CD4-positive, alpha-beta memory T cell (primary cell): ENCODE data around the gene BCR. TPM values are rescaled to one million over a fixed set of nuclear protein-coding genes. Genes with fewer than 3 reads are reported as not detected.

Experiments used
- CTCF ChIA-PET: fragments of 350-600 bp; sonication (Branson Sonifier 250); formaldehyde crosslinking; loops from one replicate; lab custom pipeline; 2021; ENCODE audit warnings: inconsistent platforms; ENCODE audit not compliant: partially characterized antibody; lab: Charles Lee
- POLR2A ChIA-PET: fragments of 350-600 bp; sonication (Branson Sonifier 250); formaldehyde crosslinking; loops from one replicate; lab custom pipeline; 2021; ENCODE audit not compliant: partially characterized antibody; lab: Charles Lee
- DNase-seq, 5 donors: peaks; one replicate each; pipeline versions ENCODE4 v3.0.0 to v3.0.0-alpha.2; 2020 to 2022; ENCODE audit warnings: mixed read lengths in 1 of 5
- H3K27ac ChIP-seq: one replicate; pipeline ENCODE4 v1.7.0; 2013; ENCODE audit warnings: low read depth, low read length
- H3K27me3 ChIP-seq: 2 replicates; pipeline ENCODE4 v1.7.0; 2013; ENCODE audit warnings: mild to moderate bottlenecking, low read length, moderate library complexity; ENCODE audit not compliant: insufficient read depth
- H3K36me3 ChIP-seq: 2 replicates; pipeline ENCODE4 v1.7.0; 2013; ENCODE audit warnings: mild to moderate bottlenecking, low read length, moderate library complexity; ENCODE audit not compliant: insufficient read depth
- H3K4me1 ChIP-seq: 2 replicates; pipeline ENCODE4 v1.7.0; 2013; ENCODE audit warnings: mild to moderate bottlenecking, low read length, moderate library complexity; ENCODE audit not compliant: insufficient read depth
- H3K4me3 ChIP-seq, 2 donors: one replicate each; pipeline ENCODE4 v1.7.0; 2013; ENCODE audit warnings: low read length in 2 of 2, mild to moderate bottlenecking in 1 of 2
- H3K9me3 ChIP-seq, 2 donors: one replicate each; pipeline ENCODE4 v1.7.0; 2013; ENCODE audit warnings: low read length in 2 of 2, control low read depth in 1 of 2; ENCODE audit not compliant: control insufficient read depth in 1 of 2
- H3K27ac Mint-ChIP-seq, 7 donors: one replicate each; pipeline ENCODE4 v1.8.0; 2020 to 2021; ENCODE audit warnings: mixed read lengths in 7 of 7, mild to moderate bottlenecking in 6 of 7, inconsistent platforms in 3 of 7, moderate library complexity in 3 of 7
- H3K27me3 Mint-ChIP-seq, 2 donors: one replicate each; pipeline ENCODE4 v1.8.0; 2020 to 2021; ENCODE audit warnings: mixed read lengths in 2 of 2
- H3K36me3 Mint-ChIP-seq, 2 donors: one replicate each; pipeline ENCODE4 v1.8.0; 2020 to 2021; ENCODE audit warnings: mixed read lengths in 2 of 2, inconsistent platforms in 1 of 2, mild to moderate bottlenecking in 1 of 2
- H3K4me1 Mint-ChIP-seq, 4 donors: one replicate each; pipeline ENCODE4 v1.8.0; 2020 to 2021; ENCODE audit warnings: mixed read lengths in 4 of 4, mild to moderate bottlenecking in 1 of 4
- H3K4me3 Mint-ChIP-seq, 8 donors: one replicate each; pipeline ENCODE4 v1.8.0; 2020 to 2021; ENCODE audit warnings: mixed read lengths in 8 of 8, mild to moderate bottlenecking in 7 of 8, moderate library complexity in 6 of 8, inconsistent platforms in 3 of 8
- H3K9me3 Mint-ChIP-seq, 8 donors: one replicate each; pipeline ENCODE4 v1.8.0; 2020 to 2021; ENCODE audit warnings: mixed read lengths in 8 of 8, mild to moderate bottlenecking in 5 of 8, inconsistent platforms in 3 of 8, moderate library complexity in 1 of 8
- intact Hi-C: fragments of 100-400 bp; cut with micrococcal nuclease; formaldehyde crosslinking; loops from one replicate; pipeline ENCODE4 v1.15.1; 2023
- polyA plus RNA-seq, 2 donors: library from polyadenylated mRNA; unstranded; fragments of 300-500 nt; fragmentation: Illumina TruSeq; gene quantifications; one replicate each; pipeline ENCODE4 v1.2.3, GENCODE V29; 2021
- total RNA-seq, 2 experiments: library from RNA; stranded (reverse); gene quantifications; one replicate each; pipeline ENCODE4 v1.2.3, GENCODE V29; 2021

Gene BCR
- total and polyA plus RNA-seq, 4 experiments from 2014 or later, result 3.3 to 75.6 (median 51.2) TPM

DNA sequence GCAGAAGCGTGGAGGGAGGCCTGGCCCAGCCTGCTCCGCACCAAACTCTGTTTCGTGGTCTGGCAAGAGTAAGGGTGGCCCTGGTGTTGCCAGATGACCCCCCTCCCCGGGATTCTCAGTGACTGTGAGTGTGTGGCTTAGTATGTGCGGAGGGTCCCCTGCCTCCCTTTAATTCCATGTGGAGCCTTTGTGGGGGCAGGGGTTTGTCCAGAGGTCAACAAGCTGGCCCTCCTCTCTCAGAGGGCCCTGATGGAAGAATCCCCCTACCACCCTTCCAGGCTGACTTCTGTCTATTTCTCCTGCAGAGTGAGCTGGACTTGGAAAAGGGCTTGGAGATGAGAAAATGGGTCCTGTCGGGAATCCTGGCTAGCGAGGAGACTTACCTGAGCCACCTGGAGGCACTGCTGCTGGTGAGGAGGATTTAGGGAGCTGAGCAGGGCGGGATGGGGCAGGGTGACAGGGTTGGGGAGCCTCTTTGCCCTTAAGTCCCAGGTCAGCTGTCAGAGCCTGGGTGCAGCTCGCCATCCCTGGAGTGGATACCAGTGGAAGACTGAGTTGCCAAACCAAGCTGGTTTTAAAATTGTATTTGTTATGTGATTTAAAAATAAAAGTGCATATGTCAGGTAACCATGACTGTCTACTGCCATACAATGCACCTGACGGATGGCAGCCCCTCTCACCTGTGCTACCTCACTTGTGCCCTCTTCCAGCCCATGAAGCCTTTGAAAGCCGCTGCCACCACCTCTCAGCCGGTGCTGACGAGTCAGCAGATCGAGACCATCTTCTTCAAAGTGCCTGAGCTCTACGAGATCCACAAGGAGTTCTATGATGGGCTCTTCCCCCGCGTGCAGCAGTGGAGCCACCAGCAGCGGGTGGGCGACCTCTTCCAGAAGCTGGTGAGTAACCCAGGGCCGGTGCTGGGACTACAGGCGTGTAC lies 80.6 kb downstream of the BCR start:
- peaks cover 3 to 17% (median 12%) of the 10 kb centered on the region in 4 donors for H3K4me1 Mint-ChIP-seq
- H3K27me3 ChIP-seq, result no peaks in the 10 kb centered on the region
- intact Hi-C loops, result no loop called here
- CTCF ChIA-PET, result interaction anchor here (0.7 to 1.0 kb wide), 2 partner anchors 15 to 18 kb away, joined by 3 read pairs; no protein-coding TSS in a partner anchor
- H3K4me3 ChIP-seq, result no peak overlapping the region
- H3K4me1 ChIP-seq, result no peaks in the 10 kb centered on the region
- no peak for DNase-seq
- peaks cover 45% of the 10 kb centered on the region for H3K36me3 ChIP-seq
- no peak overlapping the region for H3K4me3 Mint-ChIP-seq
- H3K27ac Mint-ChIP-seq, result peak overlapping the region in 2 of 7 donors; percentile 56 to 60
- H3K9me3 ChIP-seq, result no peaks in the 10 kb centered on the region
- peaks cover 25 to 61% of the 10 kb centered on the region in 2 donors for H3K36me3 Mint-ChIP-seq
- H3K27me3 Mint-ChIP-seq, result no peaks in the 10 kb centered on the region
- peaks cover 0 to 2% (median 0%) of the 10 kb centered on the region in 8 donors for H3K9me3 Mint-ChIP-seq
- H3K27ac ChIP-seq, result no peak overlapping the region
- POLR2A ChIA-PET, result interaction anchor here (1.5 kb wide), 1 partner anchor 18 kb away, joined by 5 read pairs; no protein-coding TSS in a partner anchor

DNA sequence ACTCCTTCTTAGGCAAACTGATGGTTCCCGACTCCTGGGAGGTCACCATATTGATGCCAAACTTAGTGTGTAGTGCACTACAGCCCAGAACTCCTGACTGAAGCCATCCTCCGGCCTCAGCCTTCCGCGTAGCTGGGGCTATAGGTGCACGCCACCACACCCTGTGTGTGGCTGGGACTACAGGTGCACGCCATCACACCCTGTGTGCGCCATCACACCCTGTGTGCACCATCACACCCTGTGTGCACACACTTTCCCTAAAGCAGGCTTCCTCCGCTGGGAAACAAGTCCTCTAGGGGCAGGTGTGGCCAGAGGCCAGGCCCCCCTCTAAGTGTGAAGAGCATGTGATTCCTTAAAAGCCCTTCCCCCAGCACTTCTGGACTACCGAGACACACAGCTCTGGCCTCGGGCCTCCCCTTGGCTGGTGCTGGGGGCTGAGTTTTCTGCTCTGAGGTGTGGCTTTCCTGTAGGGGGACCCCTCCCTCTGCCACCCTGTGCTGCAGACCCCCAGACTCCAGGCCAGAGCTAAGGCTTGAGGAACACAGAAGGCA lies 81.7 kb downstream of the BCR start:
- Mint-ChIP-seq H3K9me3 (peaks cover 0 to under 1% (median 0%) of the 10 kb centered on the region in 8 donors), H3K36me3 (peaks cover 26 to 56% of the 10 kb centered on the region in 2 donors), H3K27ac (peak overlapping the region in 1 of 7 donors; percentile 56), H3K4me3 (no peak overlapping the region), H3K4me1 (peaks cover under 1 to 13% (median 8%) of the 10 kb centered on the region in 4 donors), H3K27me3 (no peaks in the 10 kb centered on the region)
- POLR2A ChIA-PET, result no interaction called here
- H3K4me1 ChIP-seq, result no peaks in the 10 kb centered on the region
- CTCF ChIA-PET, result no interaction called here
- H3K9me3 ChIP-seq, result no peaks in the 10 kb centered on the region
- H3K27ac ChIP-seq, result no peak overlapping the region
- no peak for DNase-seq
- peaks cover 39% of the 10 kb centered on the region for H3K36me3 ChIP-seq
- no peaks in the 10 kb centered on the region for H3K27me3 ChIP-seq
- intact Hi-C loops, result no loop called here
- no peak overlapping the region for H3K4me3 ChIP-seq

DNA sequence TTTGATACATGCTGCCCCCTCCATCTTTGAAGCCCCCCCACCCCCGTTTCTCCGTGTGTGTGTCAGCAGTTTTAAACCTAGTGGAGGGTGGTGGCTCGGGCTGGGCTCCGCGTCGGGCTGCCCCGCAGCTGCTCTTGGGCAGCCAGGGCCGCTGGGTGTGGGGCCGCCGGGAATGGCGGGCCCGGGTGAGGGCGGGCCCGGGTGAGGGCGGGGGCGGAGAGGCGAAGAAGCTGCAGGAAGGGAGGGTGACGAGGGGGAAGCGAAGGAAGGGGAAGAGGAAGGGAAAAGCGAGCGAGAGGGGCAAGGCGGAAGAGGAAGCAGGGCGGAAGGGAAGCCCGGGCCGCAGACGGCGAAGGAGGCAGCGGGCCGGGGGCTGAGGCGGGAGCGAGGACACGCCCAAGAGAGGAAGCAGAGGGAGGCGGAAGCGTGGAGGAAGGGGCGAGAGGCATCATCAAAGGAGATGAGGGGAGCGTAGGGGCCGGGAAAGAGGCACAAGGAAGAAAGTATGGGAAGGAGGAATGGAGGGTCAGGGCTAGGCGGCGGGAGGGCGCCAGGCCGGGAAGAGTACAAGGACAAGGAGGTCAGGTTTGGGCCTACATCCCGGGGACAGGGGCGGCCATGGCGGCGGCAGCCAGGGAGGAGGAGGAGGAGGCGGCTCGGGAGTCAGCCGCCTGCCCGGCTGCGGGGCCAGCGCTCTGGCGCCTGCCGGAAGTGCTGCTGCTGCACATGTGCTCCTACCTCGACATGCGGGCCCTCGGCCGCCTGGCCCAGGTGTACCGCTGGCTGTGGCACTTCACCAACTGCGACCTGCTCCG lies 82.4 kb downstream of the BCR start:
- Histone ChIP-seq H3K36me3 (peaks cover 33% of the 10 kb centered on the region), H3K4me3 (no peak overlapping the region), H3K4me1 (no peaks in the 10 kb centered on the region), H3K9me3 (no peaks in the 10 kb centered on the region), H3K27me3 (no peaks in the 10 kb centered on the region), H3K27ac (no peak overlapping the region)
- peaks cover 25 to 52% of the 10 kb centered on the region in 2 donors for H3K36me3 Mint-ChIP-seq
- no peak overlapping the region for H3K4me3 Mint-ChIP-seq
- DNase-seq, result no peak
- peak overlapping the region in 1 of 7 donors; percentile 84 for H3K27ac Mint-ChIP-seq
- CTCF ChIA-PET, result no interaction called here
- no peaks in the 10 kb centered on the region for H3K27me3 Mint-ChIP-seq
- intact Hi-C loops, result no loop called here
- H3K9me3 Mint-ChIP-seq, result no peaks in the 10 kb centered on the region
- POLR2A ChIA-PET, result no interaction called here
- peaks cover 0 to 9% (median 6%) of the 10 kb centered on the region in 4 donors for H3K4me1 Mint-ChIP-seq

DNA sequence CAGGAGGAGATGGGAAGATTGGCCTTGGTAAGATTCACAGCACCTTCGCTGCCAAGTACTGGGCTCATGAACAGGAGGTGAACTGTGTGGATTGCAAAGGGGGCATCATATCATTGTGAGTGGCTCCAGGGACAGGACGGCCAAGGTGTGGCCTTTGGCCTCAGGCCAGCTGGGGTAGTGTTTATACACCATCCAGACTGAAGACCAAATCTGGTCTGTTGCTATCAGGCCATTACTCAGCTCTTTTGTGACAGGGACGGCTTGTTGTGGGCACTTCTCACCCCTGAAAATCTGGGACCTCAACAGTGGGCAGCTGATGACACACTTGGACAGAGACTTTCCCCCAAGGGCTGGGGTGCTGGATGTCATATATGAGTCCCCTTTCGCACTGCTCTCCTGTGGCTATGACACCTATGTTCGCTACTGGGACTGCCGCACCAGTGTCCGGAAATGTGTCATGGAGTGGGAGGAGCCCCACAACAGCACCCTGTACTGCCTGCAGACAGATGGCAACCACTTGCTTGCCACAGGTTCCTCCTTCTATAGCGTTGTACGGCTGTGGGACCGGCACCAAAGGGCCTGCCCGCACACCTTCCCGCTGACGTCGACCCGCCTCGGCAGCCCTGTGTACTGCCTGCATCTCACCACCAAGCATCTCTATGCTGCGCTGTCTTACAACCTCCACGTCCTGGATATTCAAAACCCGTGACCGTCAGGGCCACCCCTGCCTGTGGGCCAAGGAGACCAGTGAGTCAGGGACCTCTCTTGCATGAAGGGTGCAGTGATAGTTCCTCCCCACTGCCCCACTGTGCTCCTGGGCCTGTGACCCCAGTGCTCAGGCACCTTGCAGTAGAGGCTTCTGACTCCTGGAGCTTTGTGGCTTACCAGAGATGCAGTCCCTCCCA lies 83.6 kb downstream of the BCR start:
- ChIA-PET CTCF (interaction anchor here (1.0 to 2.0 kb wide), 2 partner anchors 17 to 85 kb away, joined by 3 to 4 read pairs; no protein-coding TSS in a partner anchor), POLR2A (no interaction called here)
- Mint-ChIP-seq H3K9me3 (no peaks in the 10 kb centered on the region), H3K27ac (peak overlapping the region; percentile 68 to 89 (median 80)), H3K36me3 (peaks cover 25 to 48% of the 10 kb centered on the region in 2 donors), H3K4me1 (peaks cover 0 to 9% (median 6%) of the 10 kb centered on the region in 4 donors), H3K4me3 (peak overlapping the region in 2 of 8 donors; percentile 4 to 13), H3K27me3 (no peaks in the 10 kb centered on the region)
- Histone ChIP-seq H3K4me1 (no peaks in the 10 kb centered on the region), H3K27ac (peak overlapping the region; percentile 33), H3K4me3 (no peak overlapping the region), H3K36me3 (peaks cover 33% of the 10 kb centered on the region), H3K27me3 (no peaks in the 10 kb centered on the region), H3K9me3 (no peaks in the 10 kb centered on the region)
- peak; percentile 32 to 81 (median 46) for DNase-seq
- intact Hi-C loops, result no loop called here

DNA sequence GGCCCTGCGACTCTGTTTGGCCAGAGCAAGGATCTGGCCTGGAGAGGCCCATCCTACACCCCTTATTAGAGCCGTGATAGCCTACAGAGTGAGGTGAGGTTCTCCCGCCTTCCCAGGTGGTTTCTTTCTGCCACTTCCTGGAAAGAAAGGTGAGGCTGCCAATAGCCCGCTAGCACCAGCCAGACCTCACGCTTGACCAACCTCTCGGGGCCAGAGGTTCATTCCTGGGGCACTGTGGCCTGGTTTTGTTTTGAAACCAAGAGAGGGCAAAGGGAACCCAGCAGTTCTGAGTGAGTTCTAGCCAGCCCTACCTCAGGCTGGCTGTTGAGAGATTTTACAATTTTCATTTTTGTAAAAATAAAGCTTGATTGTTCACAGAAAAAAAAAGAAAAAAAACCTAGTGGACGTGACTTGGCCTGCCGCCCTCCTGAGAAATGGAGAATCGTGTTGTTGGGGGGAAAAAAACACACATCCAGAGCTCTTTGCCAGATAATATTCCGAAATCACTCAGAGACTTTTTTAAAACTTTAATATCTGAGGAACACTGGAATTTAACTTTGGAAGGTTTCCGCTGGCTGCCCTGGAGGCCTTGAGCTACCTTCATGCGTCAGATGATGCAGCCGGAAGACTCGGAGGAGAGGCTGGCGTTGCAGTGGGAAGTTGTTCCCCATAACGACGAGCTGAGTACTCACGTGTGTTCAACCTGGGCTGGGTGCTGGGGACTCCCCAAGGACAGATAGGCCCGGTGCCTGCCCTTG lies 84.5 kb downstream of the BCR start:
- peak overlapping the region in 5 of 7 donors; percentile 53 to 84 (median 57) for H3K27ac Mint-ChIP-seq
- POLR2A ChIA-PET, result interaction anchor here (0.8 kb wide), 1 partner anchor 36 kb away, joined by 4 read pairs; no protein-coding TSS in a partner anchor
- intact Hi-C loops, result no loop called here
- H3K27ac ChIP-seq, result peak overlapping the region; percentile 33
- peaks cover 39% of the 10 kb centered on the region for H3K36me3 ChIP-seq
- no peak overlapping the region for H3K4me3 Mint-ChIP-seq
- H3K4me3 ChIP-seq, result no peak overlapping the region
- DNase-seq, result no peak
- no peaks in the 10 kb centered on the region for H3K27me3 Mint-ChIP-seq
- no peaks in the 10 kb centered on the region for H3K27me3 ChIP-seq
- H3K4me1 ChIP-seq, result no peaks in the 10 kb centered on the region
- no peaks in the 10 kb centered on the region for H3K9me3 ChIP-seq
- H3K9me3 Mint-ChIP-seq, result no peaks in the 10 kb centered on the region
- H3K36me3 Mint-ChIP-seq, result peaks cover 25 to 48% of the 10 kb centered on the region in 2 donors
- H3K4me1 Mint-ChIP-seq, result peaks cover 0 to 9% (median 6%) of the 10 kb centered on the region in 4 donors
- CTCF ChIA-PET, result interaction anchor here (1.0 to 2.0 kb wide), 5 partner anchors 18 to 90 kb away, joined by 3 to 6 read pairs (median 4); no protein-coding TSS in a partner anchor

DNA sequence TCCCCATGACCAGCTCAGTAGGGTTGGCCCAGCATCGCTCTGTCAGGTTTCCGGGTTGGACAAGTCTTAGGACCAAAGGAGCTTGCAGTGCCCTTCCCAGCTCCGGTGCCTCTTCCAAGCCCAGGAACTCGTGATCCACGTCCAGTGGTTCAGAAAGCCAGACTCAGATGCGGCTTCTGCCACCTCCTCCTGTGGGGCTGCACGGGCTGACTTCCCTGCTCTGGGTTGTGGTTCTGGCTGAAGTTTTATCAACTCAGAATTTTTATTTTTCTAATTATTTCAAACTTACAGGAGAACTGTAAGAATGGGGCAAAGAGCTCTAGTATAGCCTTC lies 85.0 kb downstream of the BCR start:
- Mint-ChIP-seq H3K36me3 (peaks cover 25 to 46% of the 10 kb centered on the region in 2 donors), H3K27me3 (no peaks in the 10 kb centered on the region), H3K9me3 (peaks cover 0 to under 1% (median 0%) of the 10 kb centered on the region in 8 donors), H3K27ac (peak overlapping the region in 3 of 7 donors; percentile 5 to 57 (median 47)), H3K4me1 (peaks cover 0 to 9% (median 5%) of the 10 kb centered on the region in 4 donors), H3K4me3 (no peak overlapping the region)
- ChIA-PET POLR2A (interaction anchor here (0.8 kb wide), 1 partner anchor 36 kb away, joined by 4 read pairs; no protein-coding TSS in a partner anchor), CTCF (interaction anchor here (1.0 to 2.0 kb wide), 5 partner anchors 18 to 91 kb away, joined by 3 to 6 read pairs (median 4); no protein-coding TSS in a partner anchor)
- H3K4me1 ChIP-seq, result no peaks in the 10 kb centered on the region
- peaks cover 35% of the 10 kb centered on the region for H3K36me3 ChIP-seq
- H3K9me3 ChIP-seq, result no peaks in the 10 kb centered on the region
- no peaks in the 10 kb centered on the region for H3K27me3 ChIP-seq
- H3K27ac ChIP-seq, result no peak overlapping the region
- H3K4me3 ChIP-seq, result no peak overlapping the region
- intact Hi-C loops, result no loop called here
- DNase-seq, result no peak
